ENCODE results near the gene NMRK2.
"Not testable (repeated sequence)": the region's sequence is repeated elsewhere in the genome, so short reads cannot be mapped to it uniquely, and the experiment has no call there.

NMRK2 gene, protein sequence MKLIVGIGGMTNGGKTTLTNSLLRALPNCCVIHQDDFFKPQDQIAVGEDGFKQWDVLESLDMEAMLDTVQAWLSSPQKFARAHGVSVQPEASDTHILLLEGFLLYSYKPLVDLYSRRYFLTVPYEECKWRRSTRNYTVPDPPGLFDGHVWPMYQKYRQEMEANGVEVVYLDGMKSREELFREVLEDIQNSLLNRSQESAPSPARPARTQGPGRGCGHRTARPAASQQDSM

DNA sequence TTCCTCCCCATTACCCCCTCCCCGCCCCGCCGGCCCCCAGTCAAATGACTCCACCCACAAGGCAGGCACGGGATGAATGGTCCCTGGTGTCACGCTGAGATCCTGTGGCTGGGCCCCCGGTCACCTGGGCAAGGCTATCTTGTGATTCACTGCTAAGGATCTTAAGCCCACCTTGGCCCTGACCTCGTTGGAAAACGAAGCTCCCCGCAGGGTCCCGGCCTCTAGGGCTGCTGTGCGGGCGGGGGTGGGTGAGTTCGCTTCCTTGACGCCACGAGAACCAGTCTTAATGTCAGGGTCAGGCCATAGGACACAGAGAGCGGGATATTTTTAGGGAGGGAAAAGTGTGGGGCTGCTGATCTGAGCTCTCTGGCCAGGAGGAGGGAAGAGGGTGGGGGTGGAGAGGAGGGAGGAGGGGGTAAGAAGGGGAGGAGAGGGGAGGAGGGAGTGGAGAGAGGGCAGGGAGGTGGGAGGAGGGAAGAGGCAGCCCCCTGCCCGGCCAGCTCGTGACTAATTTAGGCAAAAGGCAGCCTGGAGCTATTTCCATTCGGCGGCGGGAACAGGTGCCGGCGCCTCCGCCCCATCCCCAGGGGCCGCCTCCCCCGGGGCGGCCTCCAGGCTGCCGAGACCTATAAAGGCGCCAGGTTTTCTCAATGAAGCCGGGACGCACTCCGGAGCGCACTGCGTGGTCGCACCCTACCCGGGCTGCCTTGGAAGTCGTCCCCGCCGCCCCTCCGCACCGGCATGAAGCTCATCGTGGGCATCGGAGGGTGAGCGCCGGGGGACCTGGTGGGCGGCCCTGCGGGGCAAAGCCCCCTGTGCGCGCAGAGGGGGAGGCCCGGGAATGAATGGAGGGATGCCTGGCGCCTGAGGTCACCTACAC lies at the start of gene NMRK2:
Gene NMRK2, plus strand, starts transcription at position 139 of the 880 bp plus-strand sequence. Its CDS starts 603 bp downstream, at position 742.
- no peak for DNase-seq (ENCODE audit: low read depth)

DNA sequence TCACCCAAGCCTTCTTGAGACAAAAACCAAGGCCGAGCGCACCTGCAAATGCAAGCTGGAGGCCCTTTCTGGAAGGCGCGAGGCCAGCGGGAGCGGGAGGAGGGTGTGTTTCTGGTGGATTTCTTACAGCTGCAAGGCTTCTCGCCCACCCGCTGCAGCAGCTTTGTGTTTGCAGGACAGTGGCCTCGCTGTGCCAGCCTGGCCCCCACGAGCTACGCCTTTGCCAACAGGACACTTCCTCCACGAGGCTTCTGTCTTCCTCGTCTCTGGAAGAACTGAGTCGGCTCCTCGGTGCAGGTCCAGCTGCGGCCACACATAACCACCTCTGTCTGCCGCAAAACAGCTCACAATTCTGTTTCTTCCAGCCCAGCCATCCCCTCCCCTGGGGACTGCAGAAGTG lies 42.3 kb upstream of the NMRK2 start:
- DNase-seq (ENCODE audit: low read depth): no peak

DNA sequence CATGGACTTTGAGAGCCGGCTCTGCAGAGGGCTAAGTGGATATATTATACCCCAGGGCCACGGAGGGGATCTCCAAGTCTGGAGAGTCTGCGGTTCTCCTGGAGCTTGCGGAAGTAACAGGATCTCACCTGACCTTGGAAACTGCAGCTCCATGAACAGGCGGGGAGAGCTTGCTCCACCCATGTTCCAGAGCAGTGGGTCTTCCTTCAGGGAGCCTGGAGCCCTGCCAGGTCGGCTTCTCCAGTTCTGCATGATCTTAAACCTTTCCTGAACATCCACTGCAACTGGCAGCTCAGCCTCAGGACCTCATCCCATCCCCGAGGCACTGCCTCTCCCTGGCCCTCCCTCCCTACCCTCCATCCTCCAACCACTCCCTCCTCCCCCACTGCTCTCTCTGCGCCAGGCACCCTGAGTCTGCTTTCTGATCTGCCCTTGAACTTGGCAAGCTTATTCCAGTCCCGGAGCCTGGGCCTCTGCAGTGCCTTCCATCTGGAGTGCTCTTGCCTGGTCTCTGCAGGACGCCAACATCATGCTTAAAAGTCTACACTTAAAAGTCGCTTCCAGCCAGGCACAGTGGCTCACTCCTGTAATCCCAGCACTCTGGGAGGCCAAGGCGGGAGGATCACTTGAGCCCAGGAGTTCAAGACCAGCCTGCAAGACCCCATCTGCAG lies 39.2 kb upstream of the NMRK2 start:
- DNase-seq (ENCODE audit: low read depth): no peak

DNA sequence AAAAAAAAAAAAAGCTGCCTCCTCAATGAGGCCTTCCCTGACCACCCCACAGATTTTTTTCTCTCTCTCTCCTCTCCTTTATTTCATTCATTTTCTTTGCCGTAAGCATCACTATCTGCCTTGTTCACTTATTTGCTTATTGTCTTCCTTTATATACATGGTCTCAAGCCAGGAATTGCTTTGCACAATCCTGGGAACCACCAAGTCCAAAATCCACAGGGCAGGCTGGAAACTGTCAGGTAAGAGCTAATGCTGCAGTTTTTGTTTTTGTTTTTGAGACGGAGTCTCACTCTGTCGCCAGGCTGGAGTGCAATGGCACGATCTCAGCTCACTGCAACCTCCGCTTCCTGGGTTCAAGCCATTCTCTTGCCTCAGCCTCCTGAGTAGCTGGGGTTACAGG lies 37.9 kb upstream of the NMRK2 start:
- DNase-seq (ENCODE audit: low read depth): not testable (repeated sequence)

DNA sequence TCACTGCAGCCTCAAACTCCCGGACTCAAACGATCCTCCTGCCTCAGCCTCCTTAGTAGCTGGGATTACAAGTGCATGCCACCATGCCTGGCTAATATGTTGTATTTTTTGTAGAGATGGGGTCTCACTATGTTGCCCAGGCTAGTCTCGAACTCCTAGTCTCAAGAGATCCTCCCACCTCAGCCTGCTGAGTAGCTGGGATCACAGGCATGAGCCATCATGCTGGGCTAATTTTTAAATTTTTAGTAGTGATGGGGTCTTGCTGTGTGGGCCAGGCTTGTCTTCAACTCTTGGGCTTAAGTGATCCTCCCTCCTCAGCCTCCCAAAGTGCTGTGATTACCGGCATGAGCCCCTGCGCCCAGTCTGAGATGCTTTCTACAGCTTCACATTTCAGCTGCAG lies 37.1 kb upstream of the NMRK2 start:
- no peak for DNase-seq (ENCODE audit: low read depth)

DNA sequence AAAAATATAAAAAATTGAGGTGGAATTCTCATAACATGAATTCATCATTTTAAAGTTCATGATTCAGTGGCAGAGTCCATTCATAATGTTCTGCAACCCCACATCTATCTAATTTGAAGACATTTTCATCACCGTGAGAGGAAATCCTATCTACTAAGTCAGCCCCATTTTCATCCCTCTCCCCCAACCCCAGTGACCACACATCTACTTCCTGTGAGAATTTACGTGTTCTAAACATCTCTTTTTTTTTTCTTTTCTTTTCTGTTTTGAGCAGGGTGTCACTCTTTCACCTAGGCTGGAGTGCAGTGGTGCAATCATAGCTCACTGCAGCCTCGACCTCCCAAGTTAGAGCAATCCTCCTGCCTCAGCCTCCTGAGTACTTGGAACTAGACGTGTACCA lies 34.9 kb upstream of the NMRK2 start:
- no peak for DNase-seq (ENCODE audit: low read depth)

DNA sequence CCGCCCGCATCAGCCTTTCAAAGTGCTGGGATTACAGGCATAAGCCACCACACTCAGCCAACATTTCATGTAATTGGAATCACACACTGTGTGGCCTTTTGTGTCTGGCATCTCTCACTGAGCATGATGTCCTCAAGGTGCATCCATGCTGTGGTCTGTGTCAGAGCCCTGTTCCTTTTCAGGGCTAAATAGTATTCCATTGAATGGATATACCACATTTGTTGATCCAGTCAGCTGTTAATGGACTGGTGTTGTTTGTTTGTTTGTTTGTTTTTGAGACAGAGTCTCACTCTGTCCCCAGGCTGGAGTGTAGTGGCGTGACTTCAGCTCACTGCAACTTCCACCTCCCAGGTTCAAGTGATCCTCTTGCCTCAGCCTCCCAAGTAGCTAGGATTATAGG lies 34.4 kb upstream of the NMRK2 start:
- DNase-seq (ENCODE audit: low read depth): no peak

DNA sequence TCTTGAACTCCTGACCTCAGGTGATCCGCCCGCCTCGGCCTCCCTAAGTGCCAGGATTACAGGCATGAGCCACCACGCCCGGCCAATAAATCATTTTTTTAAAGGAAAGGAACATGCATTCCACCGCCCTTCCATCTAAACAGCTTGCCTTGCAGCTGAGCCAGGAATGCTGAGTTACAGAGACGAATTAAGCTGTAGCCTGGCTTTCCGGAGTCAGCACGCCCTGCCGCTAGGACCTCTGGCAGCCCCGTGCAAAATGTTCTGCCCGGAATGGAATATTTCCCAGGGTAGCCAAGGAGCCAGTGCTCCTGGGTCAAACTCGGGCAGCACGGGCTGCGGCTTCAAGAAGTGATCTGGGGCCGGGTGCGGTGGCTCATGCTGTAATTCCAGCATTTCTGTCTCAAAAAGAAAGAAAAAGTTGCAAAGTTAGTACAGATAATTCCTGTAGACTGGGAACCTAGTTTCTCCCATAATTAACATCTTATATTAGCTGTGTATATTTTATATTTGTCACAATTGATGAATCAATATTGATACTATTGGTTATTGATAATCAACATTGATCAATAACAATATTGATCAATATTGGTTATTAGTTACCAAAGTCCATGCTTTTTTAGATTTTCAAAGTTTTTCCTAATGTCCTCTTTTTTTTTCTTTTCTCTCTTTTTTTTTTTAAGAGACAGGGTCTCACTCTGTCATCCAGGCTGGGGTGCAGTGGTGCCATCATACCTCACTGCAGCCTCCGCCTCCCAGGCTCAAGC lies 33.2 kb upstream of the NMRK2 start:
- DNase-seq (ENCODE audit: low read depth): no peak

DNA sequence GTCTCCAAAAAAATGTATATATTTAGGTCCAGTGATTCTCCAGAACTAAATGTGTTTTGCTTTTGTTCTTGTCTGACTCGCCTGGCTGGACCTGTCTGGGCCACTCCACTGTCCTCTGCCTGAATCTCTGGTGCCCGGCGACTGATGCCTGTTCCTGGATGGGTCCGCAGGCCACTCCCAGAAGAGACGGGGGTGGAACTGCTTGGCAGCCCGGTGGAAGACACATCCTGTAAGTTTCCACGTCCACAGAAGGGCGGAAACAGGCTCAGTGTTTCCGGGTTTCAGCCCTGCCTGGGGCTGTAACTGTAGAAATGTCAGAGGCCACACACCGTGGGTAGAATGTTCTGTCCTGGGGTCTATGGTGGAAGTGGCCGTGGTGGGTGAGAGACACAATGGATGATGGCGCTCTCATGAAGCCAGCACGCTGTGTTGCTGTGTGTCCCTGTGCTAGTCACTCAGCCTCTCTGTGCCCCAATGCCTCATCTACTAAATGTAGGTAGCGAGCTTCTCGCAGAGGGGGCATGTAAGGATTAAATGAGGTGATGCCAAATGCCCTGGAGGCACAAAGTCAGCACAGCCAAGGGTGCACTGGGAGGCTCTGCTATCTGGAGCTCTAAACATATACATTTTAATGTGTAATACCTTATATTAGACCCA lies 30.4 kb upstream of the NMRK2 start:
- DNase-seq (ENCODE audit: low read depth): no peak

DNA sequence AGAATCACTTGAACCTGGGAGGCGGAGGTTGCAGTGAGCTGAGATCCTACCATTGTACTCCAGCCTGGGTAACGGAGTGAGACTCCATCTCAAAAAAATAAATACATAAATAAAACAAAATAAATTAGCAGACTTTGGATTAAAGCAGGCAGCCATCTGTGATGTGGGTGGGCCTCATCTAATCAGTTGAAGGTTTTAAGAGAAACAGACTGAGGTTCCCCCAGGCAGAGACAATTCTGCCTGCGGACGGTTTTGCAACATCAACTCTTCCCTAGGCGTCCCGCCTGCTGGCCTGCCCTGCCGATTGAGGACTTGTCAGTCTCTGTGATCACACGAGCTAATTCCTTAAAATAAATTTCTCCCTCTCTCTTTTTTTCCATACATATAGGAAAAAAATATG lies 28.6 kb upstream of the NMRK2 start:
- DNase-seq (ENCODE audit: low read depth): no peak

DNA sequence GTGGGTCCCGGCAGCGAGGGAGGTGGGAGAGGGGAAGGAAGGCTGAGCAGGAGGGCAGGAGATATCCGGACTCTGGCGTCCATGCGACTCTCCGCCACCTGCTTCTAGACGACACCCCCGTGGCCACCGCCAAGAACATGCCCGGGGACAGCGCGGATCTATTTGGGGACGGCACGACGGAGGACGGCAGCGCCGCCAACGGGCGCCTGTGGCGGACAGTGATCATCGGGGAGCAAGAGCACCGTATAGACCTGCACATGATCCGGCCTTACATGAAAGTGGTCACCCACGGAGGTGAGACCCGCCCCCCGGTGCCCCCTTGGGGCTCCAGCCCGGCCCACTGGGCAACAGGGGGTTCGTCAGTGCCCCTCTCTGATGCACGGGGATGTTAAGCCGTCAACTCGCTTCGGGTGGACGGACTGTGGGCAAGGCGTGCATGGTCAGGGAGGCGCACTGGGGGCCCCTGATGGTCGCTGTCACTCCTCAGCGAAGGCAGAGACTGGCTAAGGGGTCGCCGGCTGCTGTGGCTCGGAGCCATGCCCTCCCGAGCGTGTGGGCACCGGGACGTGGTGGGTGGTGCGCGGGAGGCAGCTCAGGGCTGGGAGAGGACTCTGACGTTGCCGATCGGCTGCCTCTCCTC lies 25.1 kb upstream of the NMRK2 start:
- no peak for DNase-seq (ENCODE audit: low read depth)

DNA sequence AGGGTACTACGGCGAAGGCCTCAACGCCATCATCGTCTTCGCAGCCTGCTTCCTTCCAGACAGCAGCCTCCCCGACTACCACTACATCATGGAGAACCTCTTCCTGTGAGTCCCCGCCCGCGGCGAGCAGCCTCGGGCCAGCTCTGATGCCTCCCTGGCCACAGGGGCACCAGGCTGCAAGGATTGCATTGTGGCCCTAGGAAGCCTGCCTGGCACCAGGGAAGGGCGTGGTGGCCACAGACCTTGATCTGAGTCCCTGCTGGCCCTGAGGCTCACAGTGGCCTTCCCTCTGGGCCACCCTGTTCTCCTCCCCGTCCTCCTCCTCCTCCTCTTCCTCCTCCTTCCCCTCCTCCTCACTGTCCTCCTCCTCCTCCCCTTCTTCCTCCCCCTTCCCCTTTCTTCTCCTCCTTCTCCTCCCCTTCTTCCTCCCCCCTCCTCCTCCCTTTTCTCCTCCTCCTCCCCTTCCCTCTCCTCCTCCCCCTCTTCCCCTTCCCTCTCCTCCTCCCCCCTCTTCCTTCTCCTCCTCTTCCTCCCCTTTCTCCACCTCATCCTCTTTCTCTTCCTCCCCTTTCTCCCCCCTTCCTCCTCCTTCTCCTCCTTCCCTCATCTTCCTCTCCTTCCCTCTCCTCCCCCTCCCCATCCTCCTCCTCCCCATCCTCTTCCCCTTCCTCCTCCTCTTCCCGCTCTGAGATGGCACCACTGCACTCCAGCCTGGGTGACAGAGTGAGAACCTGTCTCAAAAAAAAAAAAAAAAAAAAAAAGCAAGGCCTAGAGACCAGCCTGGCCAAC lies 24.4 kb upstream of the NMRK2 start:
- DNase-seq (ENCODE audit: low read depth): no peak

DNA sequence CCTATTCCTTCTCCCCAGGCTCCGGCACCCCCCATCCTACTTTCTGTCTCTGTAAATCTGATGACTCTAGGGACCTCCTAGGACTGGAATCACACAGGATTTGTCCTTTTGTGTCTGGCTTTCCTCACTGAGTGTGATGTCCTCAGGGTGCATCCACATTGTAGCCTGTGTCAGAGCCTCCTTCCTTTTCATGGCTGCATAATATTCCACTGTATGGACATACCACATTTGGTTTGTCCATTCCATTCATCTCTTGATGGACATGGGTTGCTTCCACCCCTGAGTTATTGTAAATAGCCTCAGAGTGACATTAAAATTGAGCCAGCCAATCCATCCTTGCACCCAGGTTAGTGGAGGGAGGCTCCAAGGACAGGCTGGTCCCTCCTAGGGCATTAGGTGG lies 22.8 kb upstream of the NMRK2 start:
- no peak for DNase-seq (ENCODE audit: low read depth)

DNA sequence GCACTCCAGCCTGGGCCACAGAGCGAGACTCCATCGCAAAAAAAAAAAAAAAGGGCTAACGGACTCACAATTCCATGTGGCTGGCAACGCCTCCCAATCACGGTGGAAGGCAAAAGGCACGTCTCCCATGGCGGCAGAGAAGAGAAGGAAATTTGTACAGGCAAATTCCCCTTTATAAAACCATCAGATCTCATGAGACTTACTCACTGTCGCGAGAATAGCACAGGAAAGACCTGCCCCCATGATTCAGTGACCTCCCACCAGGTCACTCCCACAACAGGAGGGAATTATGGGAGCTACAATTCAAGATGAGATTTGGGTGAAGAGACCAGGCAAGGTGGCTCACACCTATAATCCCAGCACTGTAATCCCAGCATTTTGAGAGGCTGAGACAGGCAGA lies 18.7 kb upstream of the NMRK2 start:
- DNase-seq (ENCODE audit: low read depth): no peak

DNA sequence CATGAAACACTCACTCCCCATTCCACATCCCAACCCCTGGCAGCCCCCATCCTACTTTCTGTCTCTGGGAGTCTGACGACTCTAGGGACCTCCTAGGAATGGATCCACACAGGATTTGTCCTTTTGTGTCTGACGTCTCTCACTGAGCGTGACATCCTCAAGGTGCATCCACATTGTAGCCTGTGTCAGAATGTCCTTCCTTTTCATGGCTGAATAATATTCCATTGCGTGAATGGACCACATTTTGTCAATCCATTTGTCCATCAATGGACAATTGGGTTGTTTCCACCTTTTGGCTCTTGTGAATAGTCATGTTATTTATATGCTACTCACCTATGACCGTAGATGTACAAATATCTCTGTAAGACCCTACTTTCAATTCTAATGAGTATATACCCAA lies 16.8 kb upstream of the NMRK2 start:
- DNase-seq (ENCODE audit: low read depth): no peak

DNA sequence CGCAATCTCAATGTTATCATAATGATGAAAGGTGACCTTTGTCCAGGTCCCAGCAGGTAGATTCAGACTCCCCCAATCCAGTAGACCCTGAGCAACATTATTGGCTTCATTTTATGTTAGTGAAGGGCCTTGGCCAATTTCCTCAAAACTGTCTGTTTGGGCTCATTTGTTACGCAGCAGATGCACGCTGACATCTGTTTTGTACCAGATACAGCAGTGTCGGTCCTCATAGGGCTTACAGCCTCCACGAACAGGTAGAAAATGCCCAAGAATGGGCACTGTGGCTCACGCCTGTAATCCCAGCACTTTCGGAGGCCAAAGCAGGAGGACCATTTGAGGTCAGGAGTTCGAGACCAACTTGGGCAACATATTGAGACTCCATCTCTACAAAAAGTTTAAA lies 13.1 kb upstream of the NMRK2 start:
- no peak for DNase-seq (ENCODE audit: low read depth)

DNA sequence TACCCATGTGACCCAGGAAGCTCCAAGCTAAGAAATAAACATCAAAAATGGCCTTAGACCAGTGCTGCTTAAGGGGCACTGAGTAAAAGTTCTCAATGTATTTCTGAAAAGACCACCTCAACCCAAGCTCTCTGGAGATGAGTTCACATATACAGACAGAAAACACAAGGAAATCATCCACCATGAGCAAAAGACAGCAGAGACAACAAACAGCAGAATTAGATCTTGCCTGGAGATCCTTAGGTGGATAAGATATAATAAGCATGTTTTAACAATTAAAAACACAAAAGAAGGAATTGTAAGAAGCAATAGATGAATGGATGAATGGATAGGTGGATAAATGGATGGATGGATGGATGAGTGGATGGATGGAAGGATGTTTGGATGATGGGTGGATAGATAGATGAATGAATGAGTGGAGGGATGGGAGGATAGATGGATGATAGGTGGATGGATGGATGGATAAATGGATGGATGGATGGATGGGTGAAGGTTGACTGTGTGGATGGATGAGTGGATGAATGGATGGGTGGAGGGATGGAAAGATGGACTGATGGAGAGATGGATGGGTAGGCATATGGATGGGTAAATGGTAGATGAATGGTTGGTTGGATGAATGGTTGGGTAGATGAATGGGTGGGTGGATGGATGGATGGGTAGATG lies 9.6 kb upstream of the NMRK2 start:
- no peak for DNase-seq (ENCODE audit: low read depth)

DNA sequence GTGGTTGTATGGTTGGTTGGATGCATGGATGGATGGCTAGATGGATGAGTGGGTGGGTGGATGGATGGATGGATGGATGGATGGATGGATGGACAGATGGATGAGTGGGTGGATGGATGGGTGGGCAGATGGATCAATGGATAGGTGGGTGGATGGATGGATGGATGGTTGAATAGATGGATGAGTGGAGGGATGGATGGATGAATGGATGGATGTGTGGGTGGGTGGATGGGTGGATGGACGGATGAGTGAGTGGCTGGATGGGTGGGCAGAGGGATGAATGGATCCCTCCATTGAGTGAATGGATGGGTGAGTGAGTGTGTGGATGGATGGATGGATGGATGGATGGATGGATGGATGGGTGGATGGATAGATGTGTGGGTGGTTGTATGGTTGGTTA lies 9.0 kb upstream of the NMRK2 start:
- no peak for DNase-seq (ENCODE audit: low read depth)

DNA sequence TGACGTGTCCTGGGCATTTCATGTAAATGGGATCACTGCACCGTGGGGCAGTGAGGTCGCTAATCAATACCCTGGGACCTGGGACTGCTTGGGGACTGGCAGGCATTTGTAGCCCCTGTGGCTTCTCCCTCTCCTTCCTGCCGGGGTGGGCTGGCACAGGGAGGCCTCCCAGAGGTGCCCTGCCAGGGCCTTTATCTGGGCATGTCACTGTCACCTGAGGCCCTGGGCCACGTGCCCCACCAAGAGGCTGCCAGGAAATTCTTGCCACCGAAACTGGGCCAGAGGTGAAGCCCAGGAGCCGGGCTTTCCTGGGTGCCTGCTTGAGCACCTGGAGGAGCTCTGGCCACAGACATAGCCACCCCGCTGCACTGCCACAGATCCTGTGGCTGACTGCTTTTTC lies 1.8 kb upstream of the NMRK2 start:
- DNase-seq (ENCODE audit: low read depth): no peak

Measured in stromal cell of bone marrow (primary cell).